Skeletal muscle tissue (tissue), 4 donors: ENCODE measurements around the gene NACA2. TPM values are rescaled to one million over a fixed set of nuclear protein-coding genes. Genes with fewer than 3 reads are reported as not detected.
"Not testable (repeated sequence)": the region's sequence is repeated elsewhere in the genome, so short reads cannot be mapped to it uniquely, and the experiment has no call there.

Experiments used
- H3K27ac ChIP-seq: one replicate; pipeline ENCODE4 v1.7.0; 2013; ENCODE audit warnings: mild to moderate bottlenecking, low read depth, low read length, inconsistent platforms
- H3K27me3 ChIP-seq, 3 donors: one replicate each; pipeline ENCODE4 v1.7.0; 2013; ENCODE audit warnings: low read length in 3 of 3; ENCODE audit not compliant: control insufficient read depth in 3 of 3, insufficient read depth in 3 of 3
- H3K36me3 ChIP-seq, 3 donors: one replicate each; pipeline ENCODE4 v1.7.0; 2013; ENCODE audit warnings: low read length in 3 of 3; ENCODE audit not compliant: control insufficient read depth in 3 of 3, insufficient read depth in 3 of 3
- H3K4me1 ChIP-seq, 3 donors: one replicate each; pipeline ENCODE4 v1.7.0; 2013; ENCODE audit warnings: low read length in 3 of 3, mild to moderate bottlenecking in 3 of 3; ENCODE audit not compliant: control insufficient read depth in 3 of 3, insufficient read depth in 3 of 3
- H3K4me3 ChIP-seq, 3 donors: one replicate each; pipeline ENCODE4 v1.7.0; 2013; ENCODE audit warnings: low read length in 3 of 3
- H3K9ac ChIP-seq, 3 donors: one replicate each; pipeline ENCODE4 v1.7.0; 2013; ENCODE audit warnings: low read length in 3 of 3, mild to moderate bottlenecking in 3 of 3, moderate library complexity in 2 of 3, low read depth in 1 of 3
- H3K9me3 ChIP-seq, 3 donors: one replicate each; pipeline ENCODE4 v1.7.0; 2013; ENCODE audit warnings: low read length in 3 of 3; ENCODE audit not compliant: control insufficient read depth in 3 of 3
- total RNA-seq: library from RNA; depleted of rRNA; stranded (reverse); fragments of >200 nt; gene quantifications from one replicate; pipeline ENCODE4 v1.2.3, GENCODE V29; 2014
- donor health status: Osteomylitis.

Gene NACA2
- not detected for total RNA-seq

- Histone ChIP-seq H3K4me1 (no peaks in the 10 kb centered on the region), H3K27ac (no peak within 1 kb of the TSS), H3K36me3 (no peaks in the 10 kb centered on the region), H3K9ac (no peak within 1 kb of the TSS), H3K4me3 (no peak within 1 kb of the TSS), H3K27me3 (peaks cover 0 to 8% (median 3%) of the 10 kb centered on the region in 3 donors), H3K9me3 (no peaks in the 10 kb centered on the region)
Measured at GRCh38 chr17:61591018-61591417, at the start of gene NACA2. TSS of gene NACA2 (minus strand) at chr17:61591219. CDS start at chr17:61591180, 39 bp downstream.

- Histone ChIP-seq H3K27me3 (no peaks in the 10 kb centered on the region), H3K36me3 (no peaks in the 10 kb centered on the region), H3K27ac (no peak overlapping the region), H3K4me3 (no peak overlapping the region), H3K9me3 (peaks cover 0 to 6% (median 0%) of the 10 kb centered on the region in 3 donors), H3K9ac (no peak overlapping the region), H3K4me1 (no peaks in the 10 kb centered on the region)
Measured at GRCh38 chr17:61639818-61640217, 48.8 kb upstream of the NACA2 start.

- no peaks in the 10 kb centered on the region for H3K4me1 ChIP-seq
- no peak overlapping the region for H3K9ac ChIP-seq
- H3K27ac ChIP-seq = no peak overlapping the region
- H3K36me3 ChIP-seq = no peaks in the 10 kb centered on the region
- peaks cover 0 to 6% (median 0%) of the 10 kb centered on the region in 3 donors for H3K9me3 ChIP-seq
- no peaks in the 10 kb centered on the region for H3K27me3 ChIP-seq
- no peak overlapping the region for H3K4me3 ChIP-seq
Measured at GRCh38 chr17:61638087-61638486, 47.1 kb upstream of the NACA2 start.

DNA sequence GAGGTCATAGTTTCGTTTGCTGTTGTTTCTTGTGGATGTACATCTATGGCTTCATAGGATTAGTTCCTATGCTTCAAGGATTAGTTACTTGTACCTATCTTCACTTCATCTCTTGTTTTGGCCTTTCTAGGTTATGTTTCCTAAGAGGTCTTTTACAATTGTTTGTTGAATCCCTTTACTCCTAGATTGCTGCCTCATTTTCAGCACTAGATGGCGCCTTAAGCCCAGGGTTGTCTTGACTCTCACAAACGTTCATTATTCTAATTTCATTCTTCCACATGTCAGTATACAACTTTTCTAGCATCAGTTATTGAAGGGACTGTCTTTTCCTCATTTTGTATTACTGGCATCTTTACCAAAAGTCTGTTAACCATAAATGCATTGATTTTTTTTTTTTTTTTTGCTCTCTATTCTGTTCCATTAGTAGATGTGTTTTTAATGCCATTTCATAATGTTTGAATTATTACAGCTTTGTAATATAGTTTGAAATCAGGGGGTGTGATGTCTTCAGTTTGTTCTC lies 45.0 kb upstream of the NACA2 start:
- no peaks in the 10 kb centered on the region for H3K27me3 ChIP-seq
- peaks cover 0 to 6% (median 0%) of the 10 kb centered on the region in 3 donors for H3K9me3 ChIP-seq
- no peak overlapping the region for H3K27ac ChIP-seq
- no peaks in the 10 kb centered on the region for H3K36me3 ChIP-seq
- no peak overlapping the region for H3K4me3 ChIP-seq
- no peak overlapping the region for H3K9ac ChIP-seq
- no peaks in the 10 kb centered on the region for H3K4me1 ChIP-seq

DNA sequence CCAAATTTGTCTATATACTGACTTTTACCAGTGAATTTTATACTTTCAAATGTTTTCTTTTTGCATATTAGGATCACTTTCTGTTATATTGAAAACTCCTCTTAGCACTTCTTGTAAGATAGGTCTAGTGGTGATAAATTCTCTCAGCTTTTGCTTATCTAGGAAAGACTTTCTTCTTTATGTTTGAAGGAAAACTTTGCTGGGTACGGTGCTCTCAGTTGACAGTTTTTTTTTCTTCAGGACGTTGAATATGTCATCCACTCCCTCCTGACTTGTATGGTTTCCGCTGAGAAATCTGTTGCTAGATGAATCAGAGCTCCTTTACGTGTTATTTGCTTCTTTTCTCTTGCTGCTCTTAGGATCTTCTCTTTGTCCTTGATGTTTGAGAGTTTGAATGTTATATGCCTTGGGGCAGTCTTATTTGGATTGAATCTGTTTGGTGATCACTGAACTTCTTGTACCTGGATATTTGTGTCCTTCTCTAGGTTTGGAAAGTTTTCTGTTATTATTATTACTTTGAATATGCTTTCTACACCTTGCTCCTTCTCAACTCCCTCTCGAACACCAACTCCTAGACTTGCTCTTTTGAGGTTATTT lies 44.0 kb upstream of the NACA2 start:
- H3K4me1 ChIP-seq = no peaks in the 10 kb centered on the region
- peaks cover 0 to 6% (median 0%) of the 10 kb centered on the region in 3 donors for H3K9me3 ChIP-seq
- H3K27me3 ChIP-seq = no peaks in the 10 kb centered on the region
- no peaks in the 10 kb centered on the region for H3K36me3 ChIP-seq
- no peak overlapping the region for H3K4me3 ChIP-seq
- H3K9ac ChIP-seq = no peak overlapping the region
- H3K27ac ChIP-seq = no peak overlapping the region

GRCh38 chr17:61634011-61634539 lies 43.1 kb upstream of the NACA2 start:
- Histone ChIP-seq H3K4me3 (no peak overlapping the region), H3K27ac (no peak overlapping the region), H3K9ac (no peak overlapping the region), H3K9me3 (peaks cover 0 to 6% (median 0%) of the 10 kb centered on the region in 3 donors), H3K27me3 (no peaks in the 10 kb centered on the region), H3K4me1 (no peaks in the 10 kb centered on the region), H3K36me3 (no peaks in the 10 kb centered on the region)

DNA sequence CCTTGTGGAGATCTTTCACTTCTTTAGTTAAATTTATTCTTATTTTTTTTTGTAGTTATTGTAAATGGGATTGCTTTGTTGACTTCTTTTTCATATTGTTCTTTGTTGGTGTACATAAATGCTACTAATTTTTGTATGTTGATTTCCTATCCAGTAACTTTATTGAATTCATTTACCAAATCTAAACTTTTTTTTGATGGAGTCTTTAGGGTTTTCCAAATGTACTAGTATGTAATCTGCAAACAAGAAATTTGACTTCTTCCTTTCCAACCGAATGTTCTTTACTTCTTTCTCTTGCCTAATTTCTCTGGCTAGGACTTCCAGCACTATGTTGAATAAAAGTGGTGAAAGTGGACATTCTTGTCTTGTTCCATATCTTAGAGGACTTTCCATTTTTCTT lies 41.8 kb upstream of the NACA2 start:
- H3K4me1 ChIP-seq = no peaks in the 10 kb centered on the region

DNA sequence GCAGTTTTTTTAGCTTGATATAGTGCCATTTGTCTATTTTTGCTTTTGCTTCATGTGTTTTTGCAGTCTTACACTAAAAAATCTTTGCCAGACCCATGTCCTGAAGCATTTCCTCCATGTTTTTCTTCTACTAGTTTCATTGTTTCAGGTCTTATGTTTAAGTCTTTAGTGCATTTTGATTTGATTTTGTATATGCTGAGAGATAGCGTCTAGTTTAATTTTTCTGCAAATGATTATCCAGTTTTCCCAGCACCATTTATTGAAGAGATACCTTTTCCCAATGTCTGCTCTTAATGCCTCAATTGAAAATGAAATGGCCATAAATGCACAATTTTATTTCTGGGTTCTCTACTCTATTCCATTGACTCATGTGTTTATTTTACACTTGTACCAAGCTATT lies 40.8 kb upstream of the NACA2 start:
- H3K9me3 ChIP-seq = peaks cover 0 to 6% (median 0%) of the 10 kb centered on the region in 3 donors
- no peaks in the 10 kb centered on the region for H3K27me3 ChIP-seq
- no peak overlapping the region for H3K27ac ChIP-seq
- no peaks in the 10 kb centered on the region for H3K36me3 ChIP-seq
- no peak overlapping the region for H3K4me3 ChIP-seq
- H3K9ac ChIP-seq = no peak overlapping the region
- H3K4me1 ChIP-seq = no peaks in the 10 kb centered on the region

More for the DNA sequence above, 41.8 kb upstream of the NACA2 start:
- Histone ChIP-seq H3K36me3 (no peaks in the 10 kb centered on the region), H3K27me3 (no peaks in the 10 kb centered on the region), H3K4me3 (no peak overlapping the region), H3K27ac (no peak overlapping the region), H3K9me3 (peaks cover 0 to 6% (median 0%) of the 10 kb centered on the region in 3 donors), H3K9ac (no peak overlapping the region)

- not testable (repeated sequence) for H3K9me3 ChIP-seq, H3K4me1 ChIP-seq, H3K36me3 ChIP-seq, H3K9ac ChIP-seq, H3K4me3 ChIP-seq, H3K27me3 ChIP-seq, H3K27ac ChIP-seq
Measured at GRCh38 chr17:61628158-61628557, 37.1 kb upstream of the NACA2 start.

DNA sequence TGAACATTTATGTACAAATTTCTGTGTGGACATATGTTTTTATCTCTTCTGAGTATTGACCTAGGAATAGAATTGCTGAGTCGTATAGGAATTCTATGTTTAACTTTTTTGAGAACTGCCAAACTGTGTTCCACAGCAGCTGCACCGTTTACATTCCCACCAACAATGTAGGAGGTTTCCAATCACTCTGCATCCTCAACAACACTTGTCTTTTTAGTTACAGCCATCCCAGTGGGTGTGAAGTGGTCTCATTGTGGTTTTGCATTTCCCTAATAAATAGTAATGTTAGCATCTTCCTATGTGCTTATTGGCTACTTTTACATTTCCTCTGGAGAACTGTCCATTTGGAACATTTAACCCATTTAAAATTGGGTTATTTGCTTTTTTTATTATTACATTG lies 36.6 kb upstream of the NACA2 start:
- Histone ChIP-seq H3K27ac (no peak overlapping the region), H3K9me3 (no peaks in the 10 kb centered on the region), H3K9ac (no peak overlapping the region), H3K36me3 (no peaks in the 10 kb centered on the region), H3K4me1 (no peaks in the 10 kb centered on the region), H3K4me3 (no peak overlapping the region), H3K27me3 (no peaks in the 10 kb centered on the region)
